Liver (tissue), 3 donors: ENCODE results near the gene CACNA1S.

Source experiments
- EGR1 ChIP-seq, 2 donors: IDR thresholded peaks; 2 replicates each; pipeline ENCODE4 v1.6.1; 2016 to 2018; ENCODE audit warnings: antibody characterized with exemption in 2 of 2, low read depth in 2 of 2
- FOXA1 ChIP-seq: IDR thresholded peaks from 2 replicates; pipeline ENCODE4 v1.6.1; 2016; ENCODE audit warnings: antibody characterized with exemption
- GABPA ChIP-seq, 2 donors: IDR thresholded peaks in 1 of 2; conservative IDR thresholded peaks in 1 of 2; 2 replicates each; pipeline ENCODE4 v1.6.1; 2016; ENCODE audit warnings: antibody characterized with exemption in 2 of 2, mild to moderate bottlenecking in 1 of 2, moderate library complexity in 1 of 2
- HNF4A ChIP-seq, 2 donors: conservative IDR thresholded peaks; 2 replicates each; pipeline ENCODE4 v1.6.1; 2016; ENCODE audit warnings: antibody characterized with exemption in 2 of 2, mild to moderate bottlenecking in 2 of 2
- JUND ChIP-seq, 2 donors: IDR thresholded peaks; 2 replicates each; pipeline ENCODE4 v1.6.1; 2016; ENCODE audit warnings: antibody characterized with exemption in 2 of 2
- RAD21 ChIP-seq, 2 donors: IDR thresholded peaks; 2 replicates each; pipeline ENCODE4 v1.6.1; 2016; ENCODE audit warnings: antibody characterized with exemption in 2 of 2, mild to moderate bottlenecking in 2 of 2
- REST ChIP-seq: IDR thresholded peaks from 2 replicates; pipeline ENCODE4 v1.6.1; 2016; ENCODE audit warnings: antibody characterized with exemption, mild to moderate bottlenecking
- SP1 ChIP-seq: IDR thresholded peaks from 2 replicates; pipeline ENCODE4 v1.6.1; 2018; ENCODE audit warnings: antibody characterized with exemption, mild to moderate bottlenecking
- TAF1 ChIP-seq: conservative IDR thresholded peaks from 2 replicates; pipeline ENCODE4 v1.6.1; 2016; ENCODE audit warnings: antibody characterized with exemption, mild to moderate bottlenecking
- YY1 ChIP-seq: IDR thresholded peaks from 2 replicates; pipeline ENCODE4 v1.6.1; 2016; ENCODE audit warnings: antibody characterized with exemption, mild to moderate bottlenecking
- ZBTB33 ChIP-seq: IDR thresholded peaks from 2 replicates; pipeline ENCODE4 v1.6.1; 2016; ENCODE audit warnings: antibody characterized with exemption
- TF ChIP-seq, protein P1 (sequence below): fragments of 150-350 bp; IDR thresholded peaks from 2 replicates; pipeline ENCODE4 v1.5.1; 2017; ENCODE audit warnings: improper control_type of control experiment, low read depth, low read length; ENCODE audit not compliant: missing input control
- TF ChIP-seq, protein P2 (sequence below): IDR thresholded peaks from 2 replicates; pipeline ENCODE4 v1.6.1; 2016; ENCODE audit warnings: antibody characterized with exemption
- donor health status: healthy.
- donor health status: healthy.

GRCh38 chr1:201137579-201138310 is 25.5 kb upstream of the CACNA1S start:
- TF ChIP-seq YY1 = no peak
- TF ChIP-seq, protein P1, sequence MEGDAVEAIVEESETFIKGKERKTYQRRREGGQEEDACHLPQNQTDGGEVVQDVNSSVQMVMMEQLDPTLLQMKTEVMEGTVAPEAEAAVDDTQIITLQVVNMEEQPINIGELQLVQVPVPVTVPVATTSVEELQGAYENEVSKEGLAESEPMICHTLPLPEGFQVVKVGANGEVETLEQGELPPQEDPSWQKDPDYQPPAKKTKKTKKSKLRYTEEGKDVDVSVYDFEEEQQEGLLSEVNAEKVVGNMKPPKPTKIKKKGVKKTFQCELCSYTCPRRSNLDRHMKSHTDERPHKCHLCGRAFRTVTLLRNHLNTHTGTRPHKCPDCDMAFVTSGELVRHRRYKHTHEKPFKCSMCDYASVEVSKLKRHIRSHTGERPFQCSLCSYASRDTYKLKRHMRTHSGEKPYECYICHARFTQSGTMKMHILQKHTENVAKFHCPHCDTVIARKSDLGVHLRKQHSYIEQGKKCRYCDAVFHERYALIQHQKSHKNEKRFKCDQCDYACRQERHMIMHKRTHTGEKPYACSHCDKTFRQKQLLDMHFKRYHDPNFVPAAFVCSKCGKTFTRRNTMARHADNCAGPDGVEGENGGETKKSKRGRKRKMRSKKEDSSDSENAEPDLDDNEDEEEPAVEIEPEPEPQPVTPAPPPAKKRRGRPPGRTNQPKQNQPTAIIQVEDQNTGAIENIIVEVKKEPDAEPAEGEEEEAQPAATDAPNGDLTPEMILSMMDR = no peak
- no peak for TF ChIP-seq JUND (IDR thresholded peaks at IDR 0.05)
- TF ChIP-seq, protein P2, sequence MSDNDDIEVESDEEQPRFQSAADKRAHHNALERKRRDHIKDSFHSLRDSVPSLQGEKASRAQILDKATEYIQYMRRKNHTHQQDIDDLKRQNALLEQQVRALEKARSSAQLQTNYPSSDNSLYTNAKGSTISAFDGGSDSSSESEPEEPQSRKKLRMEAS = no peak
- TF ChIP-seq EGR1 (IDR thresholded peaks at IDR 0.05; ENCODE audit: low read depth in 2 of 2) = no peak
- no peak for TF ChIP-seq ZBTB33
- TF ChIP-seq RAD21 (IDR thresholded peaks at IDR 0.05) = no peak
- TF ChIP-seq GABPA (IDR thresholded peaks at IDR 0.05 in 1 of 2, conservative IDR thresholded peaks at IDR 0.05 in 1 of 2) = no peak
- no peak for TF ChIP-seq FOXA1
- no peak for TF ChIP-seq REST
- TF ChIP-seq HNF4A (conservative IDR thresholded peaks at IDR 0.05) = no peak
- TF ChIP-seq SP1 = no peak
- no peak for TF ChIP-seq TAF1
